Uterus (tissue), 4 donors: ENCODE data around the gene CEBPE. TPM values are rescaled to one million over a fixed set of nuclear protein-coding genes. Genes with fewer than 3 reads are reported as not detected.

Source experiments
- DNase-seq, 2 donors: peaks; one replicate each; pipeline ENCODE4 v3.0.0-alpha.2; 2019 to 2020
- H3K27ac ChIP-seq, 2 donors: fragments of 200-600 bp; sonication (generic); 1 replicate in 1 of 2; 2 replicates in 1 of 2; pipeline ENCODE4 v1.5.1; 2016 to 2018
- H3K27me3 ChIP-seq, 2 donors: fragments of 200-600 bp; sonication (generic); one replicate each; pipeline ENCODE4 v1.5.1; 2018 to 2019; ENCODE audit warnings: control low read depth in 1 of 2
- H3K36me3 ChIP-seq, 2 donors: fragments of 200-600 bp; sonication (generic); one replicate each; pipeline ENCODE4 v1.5.1; 2019; ENCODE audit warnings: control low read depth in 1 of 2
- H3K4me1 ChIP-seq, 2 donors: fragments of 200-600 bp; sonication (generic); one replicate each; pipeline ENCODE4 v1.5.1; 2018 to 2019; ENCODE audit warnings: control low read depth in 1 of 2
- H3K4me3 ChIP-seq, 2 donors: fragments of 200-600 bp; sonication (generic); 1 replicate in 1 of 2; 2 replicates in 1 of 2; pipeline ENCODE4 v1.5.1; 2018 to 2019; ENCODE audit warnings: mild to moderate bottlenecking in 1 of 2
- H3K9me3 ChIP-seq, 2 donors: fragments of 200-600 bp; sonication (generic); one replicate each; pipeline ENCODE4 v1.5.1; 2019; ENCODE audit warnings: control low read depth in 1 of 2
- CTCF ChIP-seq, 4 experiments: fragments of 200-600 bp in 2 of 4; fragments of 450-650 bp in 2 of 4; sonication (generic) in 2 of 4; IDR thresholded peaks; one replicate each; pipeline ENCODE4 v1.5.1; 2016 to 2019; ENCODE audit warnings: antibody characterized with exemption in 4 of 4, mild to moderate bottlenecking in 2 of 4, moderate library complexity in 1 of 4
- POLR2A ChIP-seq, 2 donors: fragments of 450-650 bp; IDR thresholded peaks; one replicate each; pipeline ENCODE4 v1.6.1; 2016; ENCODE audit warnings: antibody characterized with exemption in 2 of 2, mild to moderate bottlenecking in 1 of 2, moderate library complexity in 1 of 2
- intact Hi-C: fragments of 100-400 bp; cut with DNase I; formaldehyde crosslinking; loops from one replicate; pipeline ENCODE4 v1.15.1; 2023; ENCODE audit warnings: low total_unique reads
- total RNA-seq, 4 donors: library from RNA; depleted of rRNA in 3 of 4; stranded (reverse); fragments of >200 nt in 3 of 4; gene quantifications; one replicate each; pipeline versions ENCODE4 v1.1.0 to v1.2.4, GENCODE V29; 2014 to 2023
- donor health status: DM: yes; HTN: yes; CAD: no.

The CEBPE gene
- total RNA-seq, 4 donors from 2014 or later: not detected

DNA sequence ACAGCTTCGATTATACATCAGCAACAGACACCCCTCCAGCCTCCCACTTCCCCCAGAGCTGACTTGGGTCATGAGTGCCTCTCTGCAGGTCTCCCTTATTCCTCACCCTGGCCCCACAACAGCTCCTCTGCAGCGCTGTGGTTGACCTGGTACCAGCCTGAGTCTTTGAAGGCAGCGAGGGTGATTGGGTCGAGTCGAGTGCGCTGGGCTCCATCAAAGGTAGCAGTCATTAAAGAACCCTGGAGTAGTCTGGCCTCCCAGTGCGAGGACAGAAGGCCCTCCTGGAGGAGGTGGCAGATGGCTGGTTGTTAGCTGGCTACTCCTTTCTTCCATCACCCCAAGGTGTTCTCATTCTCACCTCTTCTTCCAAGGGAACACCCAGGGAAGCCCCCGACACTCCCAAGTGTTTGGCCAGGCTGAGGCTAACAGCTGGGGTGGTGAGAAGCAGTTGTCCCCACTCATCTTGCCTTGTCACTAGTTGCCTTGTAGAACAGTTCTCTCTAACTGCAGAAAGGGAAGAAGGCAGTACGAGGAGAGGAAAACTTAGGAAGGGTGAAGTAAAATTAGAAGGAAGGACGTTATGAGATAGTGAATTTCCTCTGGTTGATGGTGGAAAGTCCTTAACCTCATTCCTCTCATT lies 16.9 kb downstream of the CEBPE start:
- no peak for DNase-seq
- H3K4me1 ChIP-seq: no peaks in the 10 kb centered on the region
- no peaks in the 10 kb centered on the region for H3K27me3 ChIP-seq
- H3K9me3 ChIP-seq: no peaks in the 10 kb centered on the region
- intact Hi-C loops: no loop called here
- TF ChIP-seq CTCF (IDR thresholded peaks at IDR 0.05) (no peak), POLR2A (IDR thresholded peaks at IDR 0.05) (no peak)
- H3K36me3 ChIP-seq: no peaks in the 10 kb centered on the region
- no peak overlapping the region for H3K27ac ChIP-seq
- H3K4me3 ChIP-seq: no peak overlapping the region

DNA sequence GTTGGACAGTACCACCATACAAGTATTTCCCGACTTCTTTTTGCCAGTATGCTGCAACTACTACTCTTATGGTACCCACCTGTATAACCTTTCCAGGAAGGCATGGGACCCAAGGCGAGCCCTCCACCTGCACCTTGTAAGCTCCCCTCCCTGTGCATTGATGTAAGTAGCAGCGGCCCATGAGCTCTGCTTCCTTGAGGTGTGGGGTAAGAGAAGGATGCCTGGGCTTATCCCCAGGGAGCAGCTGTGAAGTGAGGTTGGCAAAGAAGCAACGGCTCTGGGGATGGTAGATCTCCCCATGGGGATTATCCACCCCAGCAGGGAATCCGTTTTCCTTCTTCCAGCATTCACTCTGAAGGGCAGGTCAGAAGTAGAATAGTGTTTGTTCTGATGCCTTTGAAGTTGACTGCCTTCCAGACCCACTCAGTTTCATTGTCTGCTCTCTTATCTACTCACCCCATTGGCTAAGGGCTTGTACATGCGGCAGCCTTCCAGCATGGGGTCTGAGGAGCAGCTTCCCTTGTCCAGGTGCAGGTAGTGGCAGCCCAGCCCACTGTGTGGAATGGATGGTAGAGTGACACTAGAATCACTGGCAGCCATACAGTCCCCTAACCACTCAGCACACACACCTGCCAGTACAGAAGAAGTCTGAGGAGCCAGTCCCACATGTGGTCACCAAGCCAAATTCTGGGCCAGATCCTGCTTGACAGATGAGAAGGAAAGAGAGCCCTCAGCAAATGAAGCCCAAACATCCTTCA lies 17.7 kb downstream of the CEBPE start:
- Histone ChIP-seq H3K27me3 (no peaks in the 10 kb centered on the region), H3K9me3 (no peaks in the 10 kb centered on the region), H3K27ac (no peak overlapping the region), H3K4me1 (no peaks in the 10 kb centered on the region), H3K36me3 (no peaks in the 10 kb centered on the region), H3K4me3 (no peak overlapping the region)
- no peak for TF ChIP-seq POLR2A (IDR thresholded peaks at IDR 0.05)
- TF ChIP-seq CTCF (IDR thresholded peaks at IDR 0.05): no peak
- intact Hi-C loops: no loop called here
- no peak for DNase-seq

- Histone ChIP-seq H3K4me3 (no peak overlapping the region), H3K36me3 (no peaks in the 10 kb centered on the region), H3K27me3 (no peaks in the 10 kb centered on the region), H3K27ac (no peak overlapping the region), H3K4me1 (no peaks in the 10 kb centered on the region), H3K9me3 (no peaks in the 10 kb centered on the region)
- TF ChIP-seq POLR2A (IDR thresholded peaks at IDR 0.05) (no peak), CTCF (IDR thresholded peaks at IDR 0.05) (no peak)
- DNase-seq: no peak
- intact Hi-C loops: no loop called here
Observed at GRCh38 chr14:23099212-23099861, 19.7 kb downstream of the CEBPE start.

DNA sequence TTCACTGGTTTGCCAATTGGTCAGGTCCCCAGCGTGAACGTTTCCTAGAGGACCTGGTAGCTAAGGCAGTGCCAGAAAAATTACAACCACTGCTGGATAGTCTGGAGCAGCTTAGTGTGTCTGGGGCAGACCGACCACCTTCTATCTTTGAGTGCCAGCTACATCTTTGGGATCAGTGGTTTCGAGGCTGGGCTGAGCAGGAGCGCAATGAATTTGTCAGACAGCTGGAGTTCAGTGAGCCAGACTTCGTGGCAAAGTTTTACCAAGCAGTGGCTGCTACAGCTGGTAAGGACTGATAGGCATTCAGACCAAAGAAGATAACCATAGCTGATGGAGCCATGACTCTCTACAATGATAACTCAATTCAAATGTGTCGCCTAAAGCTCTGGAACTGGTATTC lies 21.3 kb downstream of the CEBPE start:
- no peaks in the 10 kb centered on the region for H3K9me3 ChIP-seq
- H3K4me3 ChIP-seq: no peak overlapping the region
- no peaks in the 10 kb centered on the region for H3K4me1 ChIP-seq
- TF ChIP-seq CTCF (IDR thresholded peaks at IDR 0.05): no peak
- intact Hi-C loops: no loop called here
- H3K27ac ChIP-seq: no peak overlapping the region
- no peaks in the 10 kb centered on the region for H3K27me3 ChIP-seq
- H3K36me3 ChIP-seq: no peaks in the 10 kb centered on the region
- no peak for DNase-seq
